RPMI7951 (cell line): ENCODE data around the gene CHKB. TPM values are rescaled to one million over a fixed set of nuclear protein-coding genes. Genes with fewer than 3 reads are reported as not detected.

ENCODE experiments used
- DNase-seq: peaks from one replicate; pipeline ENCODE4 v3.0.0-alpha.2; 2012; ENCODE audit warnings: low read depth
- total RNA-seq: library from RNA; depleted of rRNA; stranded (reverse); fragments of >200 nt; shearing (Covaris generic); gene quantifications from 2 replicates; pipeline ENCODE4 v1.2.3, GENCODE V29; 2014

The CHKB gene
- total RNA-seq, 1 experiment from 2014 or later = 26.1 TPM

- DNase-seq = no peak
Observed at GRCh38 chr22:50600538-50600937, 17.9 kb upstream of the CHKB start, which contains the start of gene MAPK8IP2. MAPK8IP2 (plus strand) TSS chr22:50600793; CDS start chr22:50600819, 26 bp downstream.

- DNase-seq = peak; percentile 20
Observed at GRCh38 chr22:50599816-50600455, 17.3 kb upstream of the CHKB start.

- DNase-seq = no peak
Observed at GRCh38 chr22:50597097-50597496, 14.4 kb upstream of the CHKB start.

GRCh38 chr22:50595189-50595588 is 12.5 kb upstream of the CHKB start:
- DNase-seq = peak; percentile 41

GRCh38 chr22:50587407-50587806 is 4.8 kb upstream of the CHKB start:
- no peak for DNase-seq

GRCh38 chr22:50586416-50586815 is 3.8 kb upstream of the CHKB start:
- DNase-seq = no peak

GRCh38 chr22:50585781-50586180 is 3.1 kb upstream of the CHKB start:
- no peak for DNase-seq

GRCh38 chr22:50585238-50585637 is 2.6 kb upstream of the CHKB start:
- DNase-seq = no peak

- DNase-seq = no peak
Observed at GRCh38 chr22:50584106-50585096, 1.8 kb upstream of the CHKB start.

GRCh38 chr22:50583294-50583861 is 729 bp upstream of the CHKB start:
- no peak for DNase-seq

GRCh38 chr22:50581950-50582492 is 628 bp downstream of the CHKB start:
- DNase-seq = peak; percentile 9

- no peak for DNase-seq
Observed at GRCh38 chr22:50581031-50581949, 1.4 kb downstream of the CHKB start.

GRCh38 chr22:50579752-50580151 is 2.9 kb downstream of the CHKB start:
- DNase-seq = no peak

GRCh38 chr22:50578776-50579310 is 3.8 kb downstream of the CHKB start:
- no peak for DNase-seq

- DNase-seq = peak; percentile 22
Observed at GRCh38 chr22:50577987-50578775, 4.5 kb downstream of the CHKB start, which contains the start of gene CPT1B. CPT1B (minus strand) TSS chr22:50578427; CDS start chr22:50577915, 512 bp downstream.

GRCh38 chr22:50577697-50577986 is 5.0 kb downstream of the CHKB start:
- no peak for DNase-seq

GRCh38 chr22:50576806-50577696 is 5.6 kb downstream of the CHKB start:
- no peak for DNase-seq

- peak; percentile 24 for DNase-seq
Observed at GRCh38 chr22:50576070-50576469, 6.6 kb downstream of the CHKB start.

GRCh38 chr22:50575426-50575941 is 7.2 kb downstream of the CHKB start:
- DNase-seq = no peak
